GM21381 (cell line): Measurements from ENCODE around the gene DMXL1.
"Not testable (repeated sequence)": the region's sequence is repeated elsewhere in the genome, so short reads cannot be mapped to it uniquely, and the experiment has no call there.

Experiments
- ATAC-seq: cut with Tn5 transposase; IDR thresholded peaks from one replicate; pipeline ENCODE4 v1.9.1; 2021; ENCODE audit warnings: mild to moderate bottlenecking, moderate library complexity; ENCODE audit not compliant: unreplicated experiment

Gene DMXL1

DNA sequence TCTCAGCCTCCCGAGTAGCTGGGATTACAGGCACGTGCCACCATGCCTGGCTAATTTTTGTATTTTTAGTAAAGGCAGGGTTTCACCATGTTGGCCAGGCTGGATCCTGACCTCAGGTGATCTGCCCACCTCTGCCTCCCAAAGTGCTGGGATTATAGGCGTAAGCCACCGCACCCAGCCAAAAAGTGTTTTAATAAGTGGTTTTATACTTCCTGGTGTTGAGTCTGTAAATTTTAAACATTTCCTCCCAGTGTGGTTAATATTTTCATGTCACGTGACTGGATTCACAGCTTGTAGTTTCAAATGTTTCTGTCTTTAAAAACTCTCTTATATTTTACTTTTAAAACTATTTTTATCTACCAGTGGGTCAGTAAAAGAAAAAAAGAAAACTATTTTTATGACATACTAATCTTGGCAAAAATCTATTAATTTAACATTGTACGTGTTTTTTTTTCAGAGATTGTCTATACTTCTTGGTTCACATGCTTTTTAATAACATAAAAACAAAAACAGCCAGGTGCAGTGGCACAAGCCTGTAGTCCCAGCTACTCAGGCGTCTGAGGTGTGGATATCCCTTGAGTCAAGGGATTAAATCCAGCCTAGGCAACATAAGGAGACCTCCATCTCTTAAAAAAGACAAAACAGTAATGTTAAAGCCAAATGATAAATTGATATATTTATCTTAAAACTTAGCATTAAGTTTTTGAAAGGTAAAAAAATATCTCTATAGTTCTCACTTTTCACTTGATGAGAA lies 117.1 kb downstream of the DMXL1 start:
- no peak for ATAC-seq

DNA sequence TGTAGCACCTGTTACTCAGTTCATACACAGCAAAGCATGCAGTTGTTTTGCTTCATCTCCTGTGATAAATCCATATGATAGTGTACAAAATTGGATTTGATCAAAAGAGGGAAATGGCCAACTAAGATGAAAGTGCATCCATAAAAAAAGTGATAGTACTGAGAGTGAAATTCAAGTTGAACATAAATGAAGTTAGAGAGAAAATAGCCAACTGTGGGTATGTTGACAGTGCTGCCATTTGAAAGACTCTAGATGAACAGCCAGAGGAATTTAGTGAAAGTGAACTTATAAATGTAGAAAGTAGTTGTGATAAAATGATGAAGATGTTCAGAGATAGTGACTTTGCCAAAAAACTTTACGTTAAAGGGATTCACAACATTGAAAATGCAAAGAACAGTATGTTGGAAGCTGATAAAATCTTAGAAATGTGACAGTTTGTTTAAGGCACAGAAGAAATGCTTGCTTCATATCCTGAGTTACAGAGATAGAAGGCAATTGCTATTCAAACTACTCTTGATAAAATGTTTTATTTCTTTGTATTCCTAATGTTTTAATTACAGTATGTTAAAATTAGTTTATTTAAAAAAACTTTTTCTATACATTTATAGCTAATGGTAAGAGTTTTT lies 119.7 kb downstream of the DMXL1 start:
- ATAC-seq, result no peak

DNA sequence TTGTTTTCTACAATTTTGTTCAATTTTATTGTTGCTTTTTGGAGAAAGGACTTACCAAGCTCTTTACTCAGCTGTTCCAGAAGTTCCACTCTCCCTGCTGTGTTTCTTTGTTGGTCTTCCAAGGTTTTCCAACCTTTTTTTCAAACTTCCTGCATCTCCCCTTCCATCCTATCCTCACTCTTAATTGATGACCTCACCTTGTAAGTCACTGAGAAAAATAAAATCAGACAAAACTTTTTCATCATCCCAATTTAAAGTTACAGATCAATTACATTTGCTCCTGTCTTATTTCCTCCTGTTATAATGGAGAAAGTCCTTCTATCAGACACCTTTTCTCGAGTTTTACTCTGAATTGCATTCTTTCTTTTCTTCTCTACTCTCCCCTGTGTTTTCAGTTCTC lies 121.1 kb downstream of the DMXL1 start:
- ATAC-seq, result no peak

DNA sequence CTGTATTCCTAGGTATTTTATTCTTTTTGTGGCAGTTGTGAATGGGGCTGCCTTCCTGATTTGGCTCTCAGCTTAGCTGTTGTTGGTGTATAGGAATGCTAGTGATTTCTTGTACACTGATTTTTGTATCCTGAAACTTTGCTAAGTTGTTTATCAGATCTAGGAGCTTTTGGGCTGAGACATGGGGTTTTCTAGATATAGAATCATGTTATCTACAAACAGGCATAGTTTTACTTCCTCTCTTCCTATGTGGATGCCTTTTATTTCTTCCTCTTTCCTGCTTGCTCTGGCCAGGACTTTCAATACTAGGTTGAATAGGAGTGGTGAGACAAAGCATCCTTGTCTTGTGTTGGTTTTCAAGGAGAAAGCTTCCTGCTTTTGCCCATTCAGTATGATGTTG lies 129.9 kb downstream of the DMXL1 start:
- ATAC-seq, result no peak

DNA sequence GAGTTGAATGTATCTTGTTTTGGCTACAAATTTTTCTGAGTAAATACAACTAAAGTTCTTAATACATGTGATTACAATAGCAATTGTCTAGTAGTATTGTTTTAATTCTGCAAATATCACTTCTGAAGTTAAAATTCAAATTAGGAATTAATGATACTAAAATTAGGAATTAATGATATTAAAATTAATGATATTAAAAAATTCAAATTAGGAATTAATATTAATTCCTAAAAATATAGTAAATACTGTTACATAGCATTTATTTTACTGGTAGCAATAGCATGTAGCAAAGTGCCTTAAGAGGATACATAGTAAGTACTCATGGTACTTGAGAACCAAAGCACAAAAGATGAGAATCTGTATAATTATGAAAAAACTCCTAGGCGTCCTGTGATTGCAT lies 136.2 kb downstream of the DMXL1 start:
- no peak for ATAC-seq

DNA sequence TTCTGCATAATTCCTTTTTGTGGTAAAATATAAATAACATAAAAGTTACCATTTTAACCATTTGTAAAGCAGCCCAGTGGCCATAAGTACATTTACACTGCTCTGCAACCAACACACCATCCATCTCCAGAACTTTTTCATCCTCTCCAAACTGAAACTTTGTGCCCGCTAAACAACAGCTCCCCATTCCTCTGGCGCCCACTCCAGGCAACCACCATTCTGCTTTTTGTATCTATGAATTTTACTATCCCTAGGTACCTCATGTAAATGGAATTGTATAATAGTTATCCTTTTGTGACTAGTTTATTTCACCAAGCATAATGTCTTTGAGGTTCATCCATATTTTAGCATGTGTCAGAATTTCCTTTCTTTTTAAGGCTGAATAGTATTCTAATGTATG lies 141.1 kb downstream of the DMXL1 start:
- ATAC-seq, result no peak

DNA sequence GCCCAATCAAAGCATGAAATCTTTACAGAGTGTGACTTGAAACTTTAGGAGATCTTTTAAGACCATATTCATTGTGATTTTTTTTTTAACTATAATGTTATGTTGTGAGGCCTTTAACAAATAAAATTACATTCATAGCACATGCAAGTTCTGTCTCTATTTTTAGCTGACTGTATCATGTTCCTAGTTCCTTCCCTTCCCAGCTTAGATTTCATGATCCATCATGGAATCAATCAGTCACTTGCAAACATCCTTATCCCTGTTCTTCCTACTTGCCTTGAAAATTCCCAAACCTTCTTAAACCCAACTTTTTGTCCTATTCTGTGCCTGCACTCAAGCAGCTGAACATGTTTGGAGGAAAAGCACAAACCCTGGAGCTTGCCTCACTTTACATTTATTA lies 141.8 kb downstream of the DMXL1 start:
- no peak for ATAC-seq

DNA sequence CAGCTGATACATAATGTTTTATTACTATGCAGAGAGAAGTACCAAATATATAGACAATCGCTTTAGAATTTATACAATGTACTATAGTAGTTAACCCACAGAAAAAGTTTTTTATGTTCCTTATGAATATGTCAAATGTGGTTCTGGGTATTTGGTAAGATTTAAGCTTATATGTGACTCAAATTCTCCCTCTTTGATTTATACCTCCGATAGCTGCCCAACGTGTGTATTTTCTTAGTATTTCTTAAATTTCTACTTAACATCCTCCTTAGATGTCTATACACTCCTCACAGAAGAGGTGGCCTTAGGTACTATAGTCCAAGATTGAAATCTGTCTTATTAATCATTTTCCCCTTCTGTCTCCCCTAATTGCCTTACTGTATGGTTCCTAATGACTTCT lies 146.3 kb downstream of the DMXL1 start:
- ATAC-seq, result no peak

DNA sequence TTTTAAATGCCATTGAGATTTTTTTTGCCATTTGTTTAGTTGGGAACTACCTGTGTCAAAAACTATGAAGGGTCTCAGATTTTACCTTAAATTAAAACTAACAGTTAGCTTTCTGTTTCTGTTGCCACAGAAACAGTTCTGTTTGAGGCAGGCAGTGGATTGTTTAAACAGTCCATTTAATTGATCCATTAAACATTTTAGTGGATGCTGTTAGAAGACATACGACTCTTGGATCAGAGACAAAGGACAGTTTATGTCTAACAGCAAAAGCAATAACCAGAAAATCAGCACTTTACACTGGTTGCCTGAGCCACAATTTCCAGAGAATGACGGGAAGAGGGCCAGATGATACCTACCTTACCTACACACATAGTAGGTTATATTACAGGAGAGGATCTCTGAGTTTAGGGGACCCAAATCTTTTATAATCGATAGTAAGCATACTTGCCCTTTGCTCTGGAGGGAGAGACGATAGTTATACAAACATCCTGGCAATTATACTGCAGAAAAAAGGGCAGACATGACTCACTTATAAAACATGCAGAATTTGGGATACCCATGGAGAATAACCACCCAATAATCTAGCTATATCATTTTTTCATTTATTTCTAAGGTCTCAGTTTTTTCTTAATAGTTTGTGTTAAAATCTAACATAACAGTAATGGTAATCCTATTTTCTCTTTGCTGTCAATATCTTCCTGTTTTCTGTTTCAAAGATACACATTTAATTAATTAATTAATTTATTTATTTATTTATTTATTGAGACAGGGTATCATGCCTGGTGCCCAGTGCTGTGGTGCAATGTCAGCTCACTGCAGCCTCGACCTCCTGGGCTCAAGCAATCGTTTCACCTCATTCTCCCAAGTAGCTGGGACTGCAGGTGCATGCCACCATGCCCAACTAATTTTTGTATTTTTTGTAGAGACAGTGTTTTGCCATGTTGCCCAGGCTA lies 148.2 kb downstream of the DMXL1 start:
- ATAC-seq, result no peak

DNA sequence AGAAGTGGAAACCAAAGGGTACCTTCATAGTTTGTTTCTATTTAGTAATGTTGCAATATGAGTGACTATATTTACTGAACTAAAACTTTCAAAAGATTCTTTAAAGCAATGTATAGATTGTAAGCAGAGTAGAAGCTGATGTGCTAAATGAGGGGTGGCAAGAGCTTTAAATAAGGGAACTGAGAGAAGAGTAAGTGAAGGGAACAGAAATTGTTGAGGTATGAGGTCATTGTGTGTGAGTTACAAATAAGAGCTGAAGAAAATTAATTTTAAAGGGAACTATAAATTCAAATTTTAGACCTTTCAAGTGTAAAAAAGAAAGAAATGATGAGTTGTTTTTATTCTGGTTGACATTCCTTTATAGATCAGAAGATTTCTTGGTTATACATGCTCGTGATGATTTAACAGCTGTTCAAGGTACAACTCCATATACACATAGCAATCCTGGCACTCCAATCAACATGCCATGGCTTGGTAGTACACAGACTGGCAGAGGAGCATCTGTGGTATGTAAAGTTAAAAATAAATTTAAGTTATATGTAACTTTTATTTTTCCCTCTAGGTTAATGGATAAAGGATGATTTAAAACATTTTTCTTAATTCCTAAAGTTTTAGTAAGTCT lies 149.8 kb downstream of the DMXL1 start:
- peak; percentile 86 for ATAC-seq

DNA sequence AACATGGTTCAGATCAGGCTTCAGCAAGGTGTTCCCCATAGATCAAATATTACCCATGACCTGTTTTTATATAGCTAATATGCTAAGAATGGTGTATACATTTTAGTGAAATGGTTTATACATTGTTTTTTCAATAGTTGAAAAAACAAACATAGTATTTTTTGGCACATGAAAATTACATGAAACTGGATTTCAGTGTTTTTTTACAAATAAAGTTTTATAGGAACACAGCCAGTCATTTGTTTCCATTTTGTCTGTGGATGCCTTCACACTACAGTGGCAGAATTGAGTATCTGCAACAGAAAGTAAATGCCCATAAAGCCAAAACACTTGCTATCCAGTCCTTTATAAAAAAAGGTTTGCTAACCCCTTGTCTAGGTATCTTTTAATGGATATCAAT lies 150.4 kb downstream of the DMXL1 start:
- no peak for ATAC-seq

DNA sequence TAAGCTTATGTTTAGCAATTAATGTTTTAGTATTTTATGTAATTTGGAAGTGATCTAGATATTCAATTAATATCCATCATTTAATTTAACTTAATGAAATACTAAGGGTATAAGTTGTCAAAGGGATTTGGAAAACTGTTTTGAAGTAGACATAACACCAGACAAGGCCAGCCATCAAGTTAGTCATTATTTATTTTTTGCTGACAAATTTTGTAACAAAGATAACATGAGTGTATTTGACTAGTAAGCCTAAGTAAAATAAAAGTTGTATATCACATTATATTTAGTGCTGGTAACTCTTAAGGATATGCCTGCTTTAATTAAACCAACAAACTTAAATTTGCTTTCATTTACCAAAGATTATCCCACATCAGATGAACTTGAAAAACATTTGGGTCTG lies 159.1 kb downstream of the DMXL1 start:
- no peak for ATAC-seq

DNA sequence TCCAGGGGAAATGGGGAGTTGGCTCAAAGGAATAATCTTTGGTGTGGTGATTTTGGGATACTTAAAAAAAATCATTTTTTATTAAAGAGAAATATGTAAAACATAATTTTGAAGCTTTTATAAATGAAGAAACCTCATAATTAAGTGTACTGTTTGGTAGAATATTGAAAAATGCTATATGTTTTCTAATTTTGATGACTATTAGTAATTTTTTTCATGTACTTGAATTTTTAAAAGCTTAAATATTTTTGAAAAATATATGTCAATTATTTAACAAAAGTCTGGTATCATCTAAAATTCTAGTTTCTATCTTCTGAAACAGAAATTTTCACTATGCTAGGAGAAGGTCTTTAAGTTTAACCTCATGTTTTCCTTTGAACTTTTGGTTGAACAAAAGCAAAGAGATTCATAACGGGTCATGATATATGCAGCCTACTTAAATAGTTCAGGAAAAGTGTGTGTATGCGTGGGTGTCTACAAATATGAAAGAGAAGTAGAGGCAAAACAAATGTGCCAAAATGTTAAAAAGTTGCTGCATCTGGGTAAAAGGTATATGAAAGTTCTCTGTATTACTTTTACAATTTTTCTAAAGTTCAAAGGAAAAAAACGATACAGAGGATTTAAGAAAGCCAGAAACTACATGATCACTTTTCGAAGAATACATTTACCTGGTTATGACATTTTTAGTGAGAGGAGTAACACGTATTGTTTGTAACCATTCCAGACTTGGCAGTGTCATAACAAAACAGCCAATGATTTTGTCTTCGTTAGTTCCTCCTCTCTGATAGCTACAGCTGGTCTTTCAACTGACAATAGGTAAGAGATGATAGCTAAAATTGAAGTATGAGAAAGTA lies 167.6 kb downstream of the DMXL1 start:
- no peak for ATAC-seq

DNA sequence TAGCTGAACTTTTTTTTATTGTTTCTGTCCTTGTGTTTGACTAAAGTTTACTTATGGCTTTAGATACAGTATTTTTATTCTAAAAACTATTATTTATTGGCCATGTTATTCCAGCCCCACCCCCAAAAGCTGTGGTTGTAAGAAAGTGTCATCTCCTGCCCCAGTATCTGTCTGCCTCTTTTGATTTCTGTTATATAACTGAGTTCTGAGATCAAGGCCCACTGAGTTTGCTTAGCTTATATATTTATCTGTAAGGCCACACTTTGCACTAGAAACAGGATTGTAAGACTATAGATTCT lies 168.2 kb downstream of the DMXL1 start:
- ATAC-seq, result no peak

DNA sequence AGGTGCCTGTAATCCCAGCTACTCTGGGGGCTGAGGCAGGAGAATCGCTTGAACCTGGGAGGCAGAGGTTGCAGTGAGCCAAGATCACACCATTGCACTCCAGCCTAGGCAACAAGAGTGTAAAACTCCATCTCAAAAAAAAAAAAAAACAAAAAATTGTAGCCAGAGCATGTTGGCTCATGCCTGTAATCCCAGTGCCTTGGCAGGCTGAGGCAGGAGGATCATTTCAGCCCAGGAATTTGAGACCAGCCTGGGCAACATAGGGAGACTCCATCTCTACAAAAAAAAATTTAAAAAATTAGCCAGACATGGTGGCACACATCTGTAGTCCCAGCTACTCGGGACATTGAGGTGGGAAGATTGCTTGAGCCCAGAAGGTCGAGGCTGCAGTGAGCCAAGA lies 168.9 kb downstream of the DMXL1 start:
- ATAC-seq, result not testable (repeated sequence)

DNA sequence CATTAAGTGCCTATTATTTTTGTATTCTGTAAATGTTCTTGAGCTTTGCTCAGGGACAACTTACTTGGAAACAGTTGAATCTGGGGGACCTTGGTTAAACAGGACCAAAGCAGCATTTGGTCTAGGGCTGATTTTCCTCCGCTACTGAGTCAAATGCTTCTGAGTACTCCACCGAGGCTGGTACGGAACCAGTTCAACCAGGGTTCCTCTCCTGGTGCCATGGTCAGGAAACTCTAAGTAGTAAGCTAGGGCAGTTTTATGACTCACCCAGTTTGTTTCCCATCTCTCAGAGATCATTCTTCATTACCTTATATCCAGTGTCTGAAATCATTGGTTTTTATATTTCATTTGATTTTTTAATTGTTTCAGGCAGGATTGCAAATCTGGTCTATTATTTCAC lies 173.0 kb downstream of the DMXL1 start:
- ATAC-seq, result no peak

DNA sequence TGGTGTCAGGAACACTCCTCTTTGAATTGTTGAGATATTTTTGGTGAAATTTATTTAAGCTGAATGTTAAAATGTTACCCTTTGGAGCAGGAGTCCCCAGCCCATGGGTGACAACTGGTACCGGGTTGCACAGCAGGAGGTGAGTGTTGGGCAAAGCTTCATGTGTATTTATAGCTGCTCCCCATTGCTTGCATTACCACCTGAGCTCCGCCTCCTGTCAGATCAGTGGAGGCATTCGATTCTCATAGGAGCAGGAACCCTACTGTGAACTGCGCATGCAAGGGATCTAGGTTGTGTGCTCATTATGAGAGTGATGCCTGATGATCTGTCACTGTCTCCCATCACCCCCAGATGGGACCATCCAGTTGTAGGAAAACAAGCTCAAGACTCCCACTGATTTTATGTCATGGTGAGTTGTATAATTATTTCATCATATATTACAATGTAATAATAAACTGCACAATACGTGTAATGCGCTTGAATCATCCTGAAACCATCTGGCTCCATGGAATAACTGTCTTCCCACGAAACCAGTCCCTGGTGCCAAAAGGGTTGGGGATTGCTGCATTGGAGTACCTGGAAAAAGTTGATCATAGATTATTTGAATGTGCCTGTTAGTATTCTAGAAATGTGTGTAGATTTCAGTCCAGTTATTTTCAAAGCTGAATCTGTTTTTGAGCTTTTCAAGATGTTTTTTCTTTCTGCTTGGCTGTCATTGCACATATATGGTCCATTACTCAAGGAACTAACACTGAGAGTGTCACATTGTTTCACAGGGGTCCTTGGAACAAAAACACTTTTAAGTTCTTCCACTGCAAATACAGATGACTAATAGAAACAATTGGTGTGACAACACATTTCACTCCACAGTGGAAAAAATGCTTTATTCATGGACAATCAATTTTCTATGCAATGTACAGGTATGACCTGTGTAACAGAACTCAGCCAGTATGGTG lies 180.3 kb downstream of the DMXL1 start:
- no peak for ATAC-seq

DNA sequence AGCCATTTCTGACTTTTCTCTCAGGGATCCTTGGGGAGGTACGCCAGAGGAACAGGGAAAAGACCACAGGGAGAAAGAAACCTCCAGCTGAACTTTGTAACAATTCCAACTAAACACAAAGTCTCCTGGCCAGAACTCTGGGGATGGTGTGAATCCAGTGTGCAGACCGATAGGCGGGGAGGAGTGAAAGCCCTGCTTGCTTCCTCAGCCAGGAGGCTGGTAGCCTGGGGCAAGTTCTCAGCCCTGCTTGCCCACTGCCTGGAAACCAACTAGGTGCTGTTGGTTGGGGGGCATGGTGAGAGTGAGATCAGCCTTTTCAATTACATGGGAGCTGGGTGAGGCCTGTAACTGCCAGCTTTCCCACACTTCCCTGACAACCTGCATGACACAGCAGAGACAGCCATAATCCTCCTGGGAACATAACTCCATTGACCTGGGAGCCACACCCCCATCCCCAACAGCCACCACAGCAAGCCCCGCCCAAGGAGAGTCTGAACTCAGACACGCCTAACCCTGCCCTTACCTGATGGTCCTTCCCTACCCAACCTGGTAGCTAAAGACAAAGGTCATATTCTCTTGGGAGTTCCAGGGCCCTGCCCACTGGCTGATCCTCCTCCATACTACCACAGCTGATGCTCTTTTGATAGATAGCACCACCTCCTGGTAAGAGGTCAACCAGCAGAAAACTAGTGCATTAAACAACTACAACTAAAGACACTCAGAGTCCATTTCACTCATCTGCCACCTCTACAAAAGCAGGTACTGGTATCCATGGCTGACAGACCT lies 184.9 kb downstream of the DMXL1 start:
- no peak for ATAC-seq

DNA sequence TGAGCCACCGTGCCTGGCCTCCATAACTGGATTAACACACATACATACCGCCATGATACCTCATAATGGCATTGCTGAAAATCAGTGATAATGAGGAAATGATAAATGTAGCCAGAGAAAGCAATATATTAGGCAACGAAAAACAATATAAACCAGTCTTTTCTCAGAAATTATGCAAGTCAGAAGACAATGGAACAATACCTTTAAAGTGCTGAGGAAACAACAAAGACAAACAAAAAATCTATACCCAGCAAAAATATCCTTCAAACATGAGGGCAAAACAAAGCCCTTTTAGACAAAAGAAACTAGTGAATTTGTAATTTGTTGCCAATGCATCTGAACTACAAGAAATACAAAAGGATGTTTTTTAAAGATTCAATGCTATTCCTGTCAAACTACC lies 186.7 kb downstream of the DMXL1 start:
- no peak for ATAC-seq
